ENCODE measurements around the gene PJA2. TPM values are rescaled to one million over a fixed set of nuclear protein-coding genes. Genes with fewer than 3 reads are reported as not detected.

The PJA2 gene
- polyA plus RNA-seq (2013) = 84.3 TPM

- ChIA-PET CTCF (no interaction called here), POLR2A (interaction anchor here (0.6 to 1.4 kb wide), 7 partner anchors 9 to 1028 kb away, joined by 3 to 8 read pairs (median 4); no protein-coding TSS in a partner anchor)
- peaks cover 0 to 3% (median 0%) of the 10 kb centered on the region in 5 experiments for H3K9me3 ChIP-seq (ENCODE audit: control extremely low read depth in 1 of 5, control insufficient read depth in 4 of 5, insufficient read depth in 2 of 5, low read depth in 1 of 5, low read length in 4 of 5)
These were observed at the start of gene PJA2 for GRCh38 chr5:109409844-109410388. PJA2 (minus strand) TSS chr5:109409974; CDS start chr5:109383433, 26,541 bp downstream.

GRCh38 chr5:109455598-109456096, 45.9 kb upstream of the PJA2 start:
- H3K27ac ChIP-seq (ENCODE audit: insufficient read depth in 1 of 2, low read depth in 1 of 2, low read length in 2 of 2, poor library complexity in 1 of 2, severe bottlenecking in 2 of 2) = no peak overlapping the region
- 17% methylated on average over 2 of the region's 3 CpGs for WGBS (ENCODE audit: insufficient coverage)

More at GRCh38 chr5:109409844-109410388, at the start of gene PJA2:
- H3K36me3 ChIP-seq (ENCODE audit: control insufficient read depth in 4 of 4, insufficient read depth in 4 of 4, low read length in 3 of 4) = peaks cover 0 to 2% (median under 1%) of the 10 kb centered on the region in 4 experiments
- H3K4me3 ChIP-seq (ENCODE audit: control insufficient read depth in 1 of 7, extremely low read depth in 1 of 7, insufficient read depth in 4 of 7, low read depth in 2 of 7, low read length in 6 of 7) = peak within 1 kb of the TSS; percentile 76 to 97 (median 95)
- H3K4me1 ChIP-seq (ENCODE audit: control extremely low read depth in 1 of 4, control insufficient read depth in 4 of 4, insufficient read depth in 4 of 4, low read length in 3 of 4) = peaks cover 18 to 53% (median 35%) of the 10 kb centered on the region in 4 experiments
- H3K27me3 ChIP-seq (replicated peaks in 2 of 5; ENCODE audit: control insufficient read depth in 4 of 5, insufficient read depth in 5 of 5, low read length in 4 of 5) = no peaks in the 10 kb centered on the region
- DNase-seq = peak; percentile 100
- H3K27ac ChIP-seq (ENCODE audit: insufficient read depth in 1 of 2, low read depth in 1 of 2, low read length in 2 of 2, poor library complexity in 1 of 2, severe bottlenecking in 2 of 2) = peak within 1 kb of the TSS; percentile 94 to 98
- 0% methylated on average over 29 of the region's 44 CpGs for WGBS (ENCODE audit: insufficient coverage)

GRCh38 chr5:109454731-109455505, 45.1 kb upstream of the PJA2 start:
- no peaks in the 10 kb centered on the region for H3K36me3 ChIP-seq (ENCODE audit: control insufficient read depth in 4 of 4, insufficient read depth in 4 of 4, low read length in 3 of 4)
- H3K4me1 ChIP-seq (ENCODE audit: control extremely low read depth in 1 of 4, control insufficient read depth in 4 of 4, insufficient read depth in 4 of 4, low read length in 3 of 4) = peaks cover 0 to 3% (median 0%) of the 10 kb centered on the region in 4 experiments
- no peak overlapping the region for H3K4me3 ChIP-seq (ENCODE audit: control insufficient read depth in 1 of 7, extremely low read depth in 1 of 7, insufficient read depth in 4 of 7, low read depth in 2 of 7, low read length in 6 of 7)
- no peaks in the 10 kb centered on the region for H3K27me3 ChIP-seq (replicated peaks in 2 of 5; ENCODE audit: control insufficient read depth in 4 of 5, insufficient read depth in 5 of 5, low read length in 4 of 5)
- H3K27ac ChIP-seq (ENCODE audit: insufficient read depth in 1 of 2, low read depth in 1 of 2, low read length in 2 of 2, poor library complexity in 1 of 2, severe bottlenecking in 2 of 2) = no peak overlapping the region
- ChIA-PET CTCF (interaction anchor here (0.9 to 2.0 kb wide), 4 partner anchors 11 to 234 kb away, joined by 3 to 9 read pairs (median 3); no protein-coding TSS in a partner anchor), POLR2A (interaction anchor here (0.6 kb wide), 1 partner anchor 309 kb away, joined by 4 read pairs; no protein-coding TSS in a partner anchor)
- H3K9me3 ChIP-seq (ENCODE audit: control extremely low read depth in 1 of 5, control insufficient read depth in 4 of 5, insufficient read depth in 2 of 5, low read depth in 1 of 5, low read length in 4 of 5) = no peaks in the 10 kb centered on the region
- WGBS (ENCODE audit: insufficient coverage) = 87% methylated on average over 2 of the region's 6 CpGs
- no peak for DNase-seq

More at GRCh38 chr5:109455598-109456096, 45.9 kb upstream of the PJA2 start:
- no peak overlapping the region for H3K4me3 ChIP-seq (ENCODE audit: control insufficient read depth in 1 of 7, extremely low read depth in 1 of 7, insufficient read depth in 4 of 7, low read depth in 2 of 7, low read length in 6 of 7)
- ChIA-PET CTCF (interaction anchor here (1.2 to 2.0 kb wide), 3 partner anchors 10 to 233 kb away, joined by 3 to 9 read pairs (median 3); no protein-coding TSS in a partner anchor), POLR2A (interaction anchor here (0.6 kb wide), 1 partner anchor 310 kb away, joined by 4 read pairs; no protein-coding TSS in a partner anchor)
- DNase-seq = peak; percentile 43 to 82 (median 65)
- H3K9me3 ChIP-seq (ENCODE audit: control extremely low read depth in 1 of 5, control insufficient read depth in 4 of 5, insufficient read depth in 2 of 5, low read depth in 1 of 5, low read length in 4 of 5) = no peaks in the 10 kb centered on the region
- no peaks in the 10 kb centered on the region for H3K36me3 ChIP-seq (ENCODE audit: control insufficient read depth in 4 of 4, insufficient read depth in 4 of 4, low read length in 3 of 4)
- peaks cover 0 to 3% (median 0%) of the 10 kb centered on the region in 4 experiments for H3K4me1 ChIP-seq (ENCODE audit: control extremely low read depth in 1 of 4, control insufficient read depth in 4 of 4, insufficient read depth in 4 of 4, low read length in 3 of 4)
- no peaks in the 10 kb centered on the region for H3K27me3 ChIP-seq (replicated peaks in 2 of 5; ENCODE audit: control insufficient read depth in 4 of 5, insufficient read depth in 5 of 5, low read length in 4 of 5)

- Histone ChIP-seq H3K4me3 (ENCODE audit: control insufficient read depth in 1 of 7, extremely low read depth in 1 of 7, insufficient read depth in 4 of 7, low read depth in 2 of 7, low read length in 6 of 7) (no peak overlapping the region), H3K4me1 (ENCODE audit: control extremely low read depth in 1 of 4, control insufficient read depth in 4 of 4, insufficient read depth in 4 of 4, low read length in 3 of 4) (peaks cover 0 to 3% (median 0%) of the 10 kb centered on the region in 4 experiments), H3K27me3 (replicated peaks in 2 of 5; ENCODE audit: control insufficient read depth in 4 of 5, insufficient read depth in 5 of 5, low read length in 4 of 5) (no peaks in the 10 kb centered on the region), H3K9me3 (ENCODE audit: control extremely low read depth in 1 of 5, control insufficient read depth in 4 of 5, insufficient read depth in 2 of 5, low read depth in 1 of 5, low read length in 4 of 5) (no peaks in the 10 kb centered on the region), H3K27ac (ENCODE audit: insufficient read depth in 1 of 2, low read depth in 1 of 2, low read length in 2 of 2, poor library complexity in 1 of 2, severe bottlenecking in 2 of 2) (no peak overlapping the region), H3K36me3 (ENCODE audit: control insufficient read depth in 4 of 4, insufficient read depth in 4 of 4, low read length in 3 of 4) (no peaks in the 10 kb centered on the region)
- ChIA-PET CTCF (no interaction called here), POLR2A (no interaction called here)
- DNase-seq = no peak
These were observed 43.5 kb upstream of the PJA2 start for GRCh38 chr5:109453251-109453650.

- Histone ChIP-seq H3K27ac (ENCODE audit: insufficient read depth in 1 of 2, low read depth in 1 of 2, low read length in 2 of 2, poor library complexity in 1 of 2, severe bottlenecking in 2 of 2) (no peak overlapping the region), H3K9me3 (ENCODE audit: control extremely low read depth in 1 of 5, control insufficient read depth in 4 of 5, insufficient read depth in 2 of 5, low read depth in 1 of 5, low read length in 4 of 5) (no peaks in the 10 kb centered on the region), H3K4me3 (ENCODE audit: control insufficient read depth in 1 of 7, extremely low read depth in 1 of 7, insufficient read depth in 4 of 7, low read depth in 2 of 7, low read length in 6 of 7) (no peak overlapping the region), H3K4me1 (ENCODE audit: control extremely low read depth in 1 of 4, control insufficient read depth in 4 of 4, insufficient read depth in 4 of 4, low read length in 3 of 4) (peaks cover 0 to 3% (median 0%) of the 10 kb centered on the region in 4 experiments), H3K27me3 (replicated peaks in 2 of 5; ENCODE audit: control insufficient read depth in 4 of 5, insufficient read depth in 5 of 5, low read length in 4 of 5) (no peaks in the 10 kb centered on the region), H3K36me3 (ENCODE audit: control insufficient read depth in 4 of 4, insufficient read depth in 4 of 4, low read length in 3 of 4) (no peaks in the 10 kb centered on the region)
- POLR2A ChIA-PET = no interaction called here
- WGBS (ENCODE audit: insufficient coverage) = 100% methylated on average over 1 of the region's 1 CpG
- CTCF ChIA-PET = no interaction called here
- DNase-seq = no peak
These were observed 42.9 kb upstream of the PJA2 start for GRCh38 chr5:109452661-109453060.

GRCh38 chr5:109451146-109451545, 41.4 kb upstream of the PJA2 start:
- CTCF ChIA-PET = no interaction called here
- Histone ChIP-seq H3K4me1 (ENCODE audit: control extremely low read depth in 1 of 4, control insufficient read depth in 4 of 4, insufficient read depth in 4 of 4, low read length in 3 of 4) (peaks cover 0 to 3% (median 0%) of the 10 kb centered on the region in 4 experiments), H3K27ac (ENCODE audit: insufficient read depth in 1 of 2, low read depth in 1 of 2, low read length in 2 of 2, poor library complexity in 1 of 2, severe bottlenecking in 2 of 2) (no peak overlapping the region), H3K9me3 (ENCODE audit: control extremely low read depth in 1 of 5, control insufficient read depth in 4 of 5, insufficient read depth in 2 of 5, low read depth in 1 of 5, low read length in 4 of 5) (no peaks in the 10 kb centered on the region), H3K36me3 (ENCODE audit: control insufficient read depth in 4 of 4, insufficient read depth in 4 of 4, low read length in 3 of 4) (no peaks in the 10 kb centered on the region), H3K4me3 (ENCODE audit: control insufficient read depth in 1 of 7, extremely low read depth in 1 of 7, insufficient read depth in 4 of 7, low read depth in 2 of 7, low read length in 6 of 7) (no peak overlapping the region), H3K27me3 (replicated peaks in 2 of 5; ENCODE audit: control insufficient read depth in 4 of 5, insufficient read depth in 5 of 5, low read length in 4 of 5) (no peaks in the 10 kb centered on the region)
- POLR2A ChIA-PET = no interaction called here
- WGBS (ENCODE audit: insufficient coverage) = 67% methylated on average over 1 of the region's 1 CpG
- no peak for DNase-seq
